Measurements from ENCODE around the gene THAP3.

DNA sequence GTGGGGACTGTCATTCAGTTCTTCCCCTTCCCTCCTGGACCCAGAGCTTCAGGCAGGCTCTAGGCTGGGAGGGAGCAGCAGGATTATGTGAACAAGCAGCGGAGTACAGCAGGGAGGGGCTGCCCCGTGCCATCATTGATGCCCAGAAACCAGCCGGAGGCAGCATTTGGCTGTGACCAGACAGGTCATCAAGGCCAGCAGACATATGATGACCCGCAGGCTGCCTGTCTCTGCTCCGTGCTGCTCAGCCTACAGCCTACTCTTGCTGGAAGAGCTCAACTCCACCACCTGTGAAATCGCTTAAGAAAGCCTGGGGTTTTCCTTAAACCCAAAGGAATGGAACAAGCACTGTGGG lies 26.9 kb upstream of the THAP3 start:
- TF ChIP-seq POLR2AphosphoS5 (IDR thresholded peaks at IDR 0.05): no peak
- TF ChIP-seq POLR2A (IDR thresholded peaks at IDR 0.05): no peak
